ENCODE results near the gene SEC31B.
A peak's percentile ranks its signal among the peaks of the same experiment; 100 is the strongest.

The SEC31B gene

DNA sequence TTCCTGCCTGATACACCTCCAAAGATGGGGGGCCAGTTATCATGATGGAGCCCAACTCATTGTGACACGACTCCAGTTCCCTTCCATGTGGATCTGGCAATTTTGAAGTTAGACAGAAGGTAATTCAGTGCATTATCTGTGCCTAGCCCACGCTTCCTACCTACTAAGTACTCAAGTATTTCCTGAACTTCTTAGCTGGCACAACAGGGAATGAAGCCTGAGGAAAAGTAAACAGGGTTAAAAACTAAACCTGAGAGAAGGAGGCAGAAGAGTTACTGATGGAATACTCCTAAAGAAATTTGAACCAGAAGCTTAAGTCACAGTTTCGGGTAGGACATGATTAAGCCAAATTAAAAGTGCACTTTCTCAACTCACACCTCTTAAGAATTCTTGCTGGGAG is 1.1 kb upstream of the SEC31B start:
- CTCF ChIA-PET = interaction anchor here (0.8 kb wide), 1 partner anchor 168 kb away, joined by 4 read pairs; no protein-coding TSS in a partner anchor
- TF ChIP-seq CTBP1 (IDR thresholded peaks at IDR 0.05; ENCODE audit: borderline replicate concordance) (no peak), HDGF (IDR thresholded peaks at IDR 0.05; ENCODE audit: borderline replicate concordance) (no peak), NFRKB (IDR thresholded peaks at IDR 0.05) (no peak), FOXK2 (IDR thresholded peaks at IDR 0.05) (no peak), ZNF384 (IDR thresholded peaks at IDR 0.05) (no peak), FOXM1 (IDR thresholded peaks at IDR 0.05; ENCODE audit: borderline replicate concordance) (no peak), ELF4 (IDR thresholded peaks at IDR 0.05) (no peak), LEF1 (IDR thresholded peaks at IDR 0.05; ENCODE audit: borderline replicate concordance) (no peak), SUZ12 (IDR thresholded peaks at IDR 0.05) (no peak), ARNT (IDR thresholded peaks at IDR 0.05) (no peak), BHLHE40 (IDR thresholded peaks at IDR 0.05; ENCODE audit: borderline replicate concordance) (no peak), TARDBP (IDR thresholded peaks at IDR 0.05) (no peak)
- TF ChIP-seq, protein P1, sequence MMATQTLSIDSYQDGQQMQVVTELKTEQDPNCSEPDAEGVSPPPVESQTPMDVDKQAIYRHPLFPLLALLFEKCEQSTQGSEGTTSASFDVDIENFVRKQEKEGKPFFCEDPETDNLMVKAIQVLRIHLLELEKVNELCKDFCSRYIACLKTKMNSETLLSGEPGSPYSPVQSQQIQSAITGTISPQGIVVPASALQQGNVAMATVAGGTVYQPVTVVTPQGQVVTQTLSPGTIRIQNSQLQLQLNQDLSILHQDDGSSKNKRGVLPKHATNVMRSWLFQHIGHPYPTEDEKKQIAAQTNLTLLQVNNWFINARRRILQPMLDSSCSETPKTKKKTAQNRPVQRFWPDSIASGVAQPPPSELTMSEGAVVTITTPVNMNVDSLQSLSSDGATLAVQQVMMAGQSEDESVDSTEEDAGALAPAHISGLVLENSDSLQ (IDR thresholded peaks at IDR 0.05) = no peak
- POLR2A ChIA-PET = interaction anchor here (0.6 to 1.7 kb wide), 2 partner anchors 15 to 147 kb away, joined by 3 to 6 read pairs; partner anchors contain the start of gene HIF1AN
- DNase-seq (ENCODE audit: extremely low spot score) = no peak

DNA sequence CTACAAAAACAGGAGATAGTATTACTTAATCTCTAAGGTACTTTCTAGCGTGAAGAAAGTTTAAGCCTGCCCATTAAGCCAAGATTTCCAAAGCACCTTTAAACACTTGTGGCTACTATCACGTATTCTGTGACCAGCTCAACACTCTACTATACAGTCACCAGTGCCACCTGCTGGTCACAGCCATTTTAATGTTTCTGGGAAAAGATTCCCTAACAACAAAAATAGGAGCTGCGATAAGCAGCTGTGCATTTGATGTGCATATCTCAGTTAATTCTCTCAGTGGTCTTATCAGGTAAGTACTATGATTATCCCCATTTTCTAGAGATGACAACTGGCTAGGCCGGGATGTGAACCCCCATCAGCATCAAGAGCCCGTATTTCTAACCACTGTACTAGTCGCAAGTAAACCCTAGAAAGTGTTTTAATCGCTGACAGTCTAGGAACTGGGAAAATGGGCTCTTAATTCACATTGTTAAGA is 860 bp downstream of the SEC31B start:
- peak; percentile 71 for DNase-seq (ENCODE audit: extremely low spot score)
- POLR2A ChIA-PET = interaction anchor here (0.7 to 1.7 kb wide), 4 partner anchors 11 to 145 kb away, joined by 3 to 6 read pairs (median 4); partner anchors contain the start of genes HIF1AN and NDUFB8
- no peak for TF ChIP-seq TARDBP (IDR thresholded peaks at IDR 0.05)
- TF ChIP-seq BHLHE40 (IDR thresholded peaks at IDR 0.05; ENCODE audit: borderline replicate concordance) = no peak
- no peak for TF ChIP-seq NFRKB (IDR thresholded peaks at IDR 0.05)
- no peak for TF ChIP-seq ARNT (IDR thresholded peaks at IDR 0.05)
- TF ChIP-seq CTBP1 (IDR thresholded peaks at IDR 0.05; ENCODE audit: borderline replicate concordance) = no peak
- no peak for TF ChIP-seq ELF4 (IDR thresholded peaks at IDR 0.05)
- TF ChIP-seq L3MBTL2 (conservative IDR thresholded peaks at IDR 0.05) = no peak
- no peak for TF ChIP-seq HDGF (IDR thresholded peaks at IDR 0.05; ENCODE audit: borderline replicate concordance)
- no peak for TF ChIP-seq LEF1 (IDR thresholded peaks at IDR 0.05; ENCODE audit: borderline replicate concordance)
- TF ChIP-seq ZNF384 (IDR thresholded peaks at IDR 0.05) = no peak
- no peak for TF ChIP-seq SUZ12 (IDR thresholded peaks at IDR 0.05)
- TF ChIP-seq, protein P1 (IDR thresholded peaks at IDR 0.05) = no peak
- no peak for TF ChIP-seq SP1 (IDR thresholded peaks at IDR 0.05)
- no peak for TF ChIP-seq FOXA1 (IDR thresholded peaks at IDR 0.05)
- TF ChIP-seq FOXM1 (IDR thresholded peaks at IDR 0.05; ENCODE audit: borderline replicate concordance) = no peak
- TF ChIP-seq FOXK2 (IDR thresholded peaks at IDR 0.05) = no peak
- CTCF ChIA-PET = interaction anchor here (0.6 to 2.5 kb wide), 20 partner anchors 8 to 359 kb away, joined by 3 to 19 read pairs (median 5); partner anchors contain the start of gene HIF1AN

DNA sequence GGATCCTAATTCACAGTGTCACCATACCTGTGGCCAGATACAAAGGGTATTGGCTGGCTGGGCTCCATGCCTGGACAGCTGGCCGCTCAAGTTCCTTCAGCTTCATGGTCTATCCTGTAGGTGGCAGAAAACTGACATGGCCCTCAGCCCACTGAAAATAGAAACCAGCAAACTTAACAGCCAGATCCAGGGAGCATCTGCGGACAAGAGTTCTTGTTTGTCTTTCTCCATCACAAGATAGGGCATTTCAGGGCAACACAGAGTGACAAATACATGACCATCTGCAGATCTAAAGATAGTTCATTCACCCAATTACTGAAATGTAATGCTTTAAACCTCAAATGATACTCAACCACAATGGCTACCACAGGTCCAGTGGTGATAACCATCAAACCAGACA is 2.8 kb downstream of the SEC31B start:
- CTCF ChIA-PET = no interaction called here
- peak; percentile 38 for DNase-seq (ENCODE audit: extremely low spot score)
- TF ChIP-seq LEF1 (IDR thresholded peaks at IDR 0.05; ENCODE audit: borderline replicate concordance) = no peak
- no peak for TF ChIP-seq SP1 (IDR thresholded peaks at IDR 0.05)
- POLR2A ChIA-PET = interaction anchor here (1.3 kb wide), 1 partner anchor 10 kb away, joined by 3 read pairs; no protein-coding TSS in a partner anchor

DNA sequence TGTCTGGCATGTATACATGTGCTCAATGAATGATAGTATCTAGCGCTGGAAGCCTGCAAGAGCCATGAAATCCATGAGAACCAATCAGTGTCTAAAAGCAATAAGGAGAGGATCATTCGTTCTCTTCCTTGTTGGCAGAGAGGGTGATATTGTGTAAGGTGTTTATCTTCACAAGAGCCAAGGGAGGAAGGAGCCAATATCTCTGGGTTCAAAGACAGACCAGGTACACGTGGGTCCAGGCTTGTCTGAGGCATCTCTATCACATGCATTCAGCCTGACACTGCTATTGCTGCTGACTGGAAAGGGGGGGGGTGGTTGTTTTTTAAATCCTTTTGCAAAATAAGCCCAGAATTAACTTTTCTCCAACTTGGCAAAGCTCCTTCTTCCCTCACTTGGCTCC is 4.0 kb downstream of the SEC31B start:
- POLR2A ChIA-PET = interaction anchor here (1.3 kb wide), 1 partner anchor 11 kb away, joined by 3 read pairs; no protein-coding TSS in a partner anchor
- no peak for DNase-seq (ENCODE audit: extremely low spot score)
- TF ChIP-seq L3MBTL2 (conservative IDR thresholded peaks at IDR 0.05) (no peak), TARDBP (IDR thresholded peaks at IDR 0.05) (no peak), CTBP1 (IDR thresholded peaks at IDR 0.05; ENCODE audit: borderline replicate concordance) (no peak), SP1 (IDR thresholded peaks at IDR 0.05) (no peak), ELF4 (IDR thresholded peaks at IDR 0.05) (no peak), ZNF384 (IDR thresholded peaks at IDR 0.05) (no peak)
- TF ChIP-seq, protein P1 (IDR thresholded peaks at IDR 0.05) = no peak
- CTCF ChIA-PET = no interaction called here

DNA sequence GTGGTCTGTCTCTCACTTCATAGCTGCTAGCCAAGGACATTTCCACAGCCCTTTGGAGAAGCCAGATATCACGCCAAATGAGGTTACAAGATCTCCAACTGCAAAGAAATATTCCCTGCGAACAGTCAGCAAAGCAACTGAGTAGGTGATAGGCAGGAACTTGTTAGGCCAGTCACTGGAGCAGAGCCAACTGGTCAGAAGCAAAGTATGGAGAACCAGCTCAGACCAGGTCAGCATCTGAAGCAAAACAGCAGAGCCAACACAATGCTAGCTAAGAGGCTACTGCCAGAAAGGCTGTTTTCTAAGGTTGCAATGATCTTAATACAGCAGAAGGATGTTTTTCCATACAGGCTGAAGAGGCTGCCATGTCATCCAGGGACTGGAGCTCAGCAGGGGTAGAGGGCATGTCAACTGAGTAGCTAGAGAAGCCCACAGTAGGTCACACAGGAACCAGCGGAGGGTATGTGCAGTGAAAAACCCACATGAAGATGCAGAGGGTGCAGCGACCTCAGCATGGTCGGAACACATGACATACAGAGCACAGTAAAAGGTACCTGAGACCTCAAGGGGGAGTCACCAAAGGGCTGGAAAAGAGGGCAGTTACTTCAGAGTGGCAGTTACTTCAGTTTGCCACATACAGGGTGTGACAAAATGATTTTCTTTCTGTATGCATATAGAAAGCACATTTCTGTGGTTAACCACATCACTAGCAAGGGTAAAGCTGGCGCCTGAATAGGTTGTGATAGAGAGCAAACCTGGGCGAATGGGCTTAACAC is 8.9 kb downstream of the SEC31B start:
- ChIA-PET CTCF (interaction anchor here (1.2 to 1.3 kb wide), 2 partner anchors 8 to 28 kb away, joined by 5 read pairs; no protein-coding TSS in a partner anchor), POLR2A (no interaction called here)
- TF ChIP-seq ELF4 (IDR thresholded peaks at IDR 0.05) = no peak
- TF ChIP-seq SUZ12 (IDR thresholded peaks at IDR 0.05) = no peak
- no peak for TF ChIP-seq L3MBTL2 (conservative IDR thresholded peaks at IDR 0.05)
- TF ChIP-seq ZNF384 (IDR thresholded peaks at IDR 0.05) = no peak
- TF ChIP-seq, protein P1 (IDR thresholded peaks at IDR 0.05) = no peak
- no peak for TF ChIP-seq ARNT (IDR thresholded peaks at IDR 0.05)
- no peak for DNase-seq (ENCODE audit: extremely low spot score)
